Measurements from ENCODE around the gene TGDS.

Gene TGDS

DNA sequence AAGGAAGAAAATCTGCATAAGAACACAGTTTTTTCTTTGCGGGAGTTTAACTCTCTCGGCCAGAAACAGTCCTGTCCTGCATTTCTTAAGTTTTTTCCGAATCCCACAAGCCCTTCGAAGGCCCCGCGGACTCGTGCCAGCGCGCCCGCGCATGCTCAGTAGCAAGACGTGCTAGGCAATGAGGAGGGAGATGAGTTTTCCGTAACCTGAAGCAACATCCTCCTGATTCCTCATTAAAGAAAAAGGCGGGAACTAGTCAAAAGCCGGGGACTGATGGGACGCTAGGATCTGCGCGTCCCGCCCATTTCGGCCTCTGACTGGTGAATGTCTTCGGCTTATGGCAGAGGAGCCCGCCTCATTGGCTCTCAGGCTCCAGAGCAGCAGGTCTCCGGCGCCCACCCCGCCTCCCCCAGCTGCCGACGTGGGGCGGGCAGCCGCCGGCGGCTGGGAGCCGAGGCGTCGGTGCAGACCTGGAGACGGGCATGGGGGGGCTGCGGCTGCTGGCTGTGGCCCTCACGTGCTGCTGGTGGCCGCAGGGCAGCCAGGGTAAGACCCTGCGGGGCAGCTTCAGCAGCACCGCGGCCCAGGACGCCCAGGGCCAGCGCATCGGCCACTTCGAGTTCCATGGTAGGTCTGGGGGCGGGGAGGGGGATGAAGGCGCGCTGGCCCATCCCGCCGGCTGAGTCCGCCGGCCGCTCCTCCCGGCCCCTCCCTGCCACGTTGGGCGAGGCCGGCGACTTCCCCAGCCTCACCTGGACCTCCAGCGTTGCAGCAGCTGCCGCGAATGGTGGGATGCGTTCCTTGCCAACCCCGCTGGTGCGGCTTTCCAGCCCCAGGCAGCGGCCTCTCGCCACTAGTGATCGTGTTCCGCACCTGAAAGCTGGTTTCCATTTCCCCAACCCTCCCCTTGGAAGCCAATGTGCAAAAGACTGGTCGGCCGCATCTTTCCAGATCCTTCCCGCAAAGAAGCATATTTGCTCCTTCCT lies 5.8 kb upstream of the TGDS start, which contains the start of gene GPR180:
Gene GPR180, plus strand, starts transcription at position 412 of the 986 bp plus-strand sequence. Its CDS starts 71 bp downstream, at position 483.
- peak; percentile 70 for DNase-seq (ENCODE audit: low read depth)

DNA sequence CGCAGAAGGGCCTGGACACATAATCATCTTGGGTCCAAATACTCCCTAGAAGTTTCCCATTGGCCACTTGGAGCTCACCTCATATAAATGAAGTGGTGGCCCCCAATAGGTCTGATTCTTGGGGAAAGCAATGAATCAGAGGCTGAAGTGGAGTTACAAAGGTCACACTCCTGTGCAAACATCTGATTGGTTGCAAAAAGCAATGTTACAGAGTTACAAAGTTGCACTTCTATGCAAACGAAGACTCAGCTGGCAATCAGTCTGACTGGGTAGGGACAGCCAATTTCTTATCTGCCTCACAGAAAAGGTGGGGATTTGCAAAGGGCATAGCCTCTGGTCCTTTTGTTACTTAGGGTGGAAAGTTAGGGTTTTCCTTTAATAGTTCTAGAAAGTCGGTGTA lies 3.9 kb upstream of the TGDS start:
- DNase-seq (ENCODE audit: low read depth), result no peak

DNA sequence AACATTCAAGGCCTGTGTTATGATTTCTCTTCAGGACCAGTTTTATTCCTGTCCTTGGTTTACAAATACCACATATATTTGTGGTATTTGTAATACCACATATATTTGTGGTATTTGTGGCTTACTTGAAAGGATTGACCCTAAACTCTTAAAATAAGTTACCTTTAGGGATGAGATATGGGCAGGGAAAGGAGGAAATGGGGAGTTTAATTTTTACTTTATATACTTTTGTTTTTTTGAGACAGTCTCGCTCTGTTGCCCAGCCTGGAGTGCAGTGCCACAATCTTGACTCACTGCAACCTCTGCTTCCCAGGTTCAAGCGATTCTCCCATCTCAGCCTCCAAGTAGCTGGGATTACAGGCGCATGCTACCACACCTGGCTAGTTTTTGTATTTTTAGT lies 2.3 kb upstream of the TGDS start:
- DNase-seq (ENCODE audit: low read depth), result no peak

DNA sequence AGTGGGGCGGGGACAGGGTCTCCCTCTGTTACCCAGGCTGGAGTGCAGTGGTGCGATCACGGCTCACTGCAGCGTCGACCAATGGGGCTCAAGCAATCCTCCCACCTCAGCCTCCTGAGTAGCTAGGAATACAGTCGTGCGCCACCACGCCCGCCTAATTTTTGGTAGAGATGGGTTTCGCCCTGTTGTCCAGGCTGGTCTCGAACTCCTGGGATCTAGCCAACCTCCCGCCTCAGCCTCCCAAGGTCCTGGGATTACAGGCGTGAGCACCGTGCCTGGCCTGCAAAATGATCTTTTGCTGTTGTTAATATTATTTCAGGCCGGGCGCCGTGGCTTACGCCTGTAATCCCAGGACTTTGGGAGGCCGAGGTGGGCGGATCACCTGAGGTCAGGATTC lies 621 bp upstream of the TGDS start:
- DNase-seq (ENCODE audit: low read depth), result no peak

DNA sequence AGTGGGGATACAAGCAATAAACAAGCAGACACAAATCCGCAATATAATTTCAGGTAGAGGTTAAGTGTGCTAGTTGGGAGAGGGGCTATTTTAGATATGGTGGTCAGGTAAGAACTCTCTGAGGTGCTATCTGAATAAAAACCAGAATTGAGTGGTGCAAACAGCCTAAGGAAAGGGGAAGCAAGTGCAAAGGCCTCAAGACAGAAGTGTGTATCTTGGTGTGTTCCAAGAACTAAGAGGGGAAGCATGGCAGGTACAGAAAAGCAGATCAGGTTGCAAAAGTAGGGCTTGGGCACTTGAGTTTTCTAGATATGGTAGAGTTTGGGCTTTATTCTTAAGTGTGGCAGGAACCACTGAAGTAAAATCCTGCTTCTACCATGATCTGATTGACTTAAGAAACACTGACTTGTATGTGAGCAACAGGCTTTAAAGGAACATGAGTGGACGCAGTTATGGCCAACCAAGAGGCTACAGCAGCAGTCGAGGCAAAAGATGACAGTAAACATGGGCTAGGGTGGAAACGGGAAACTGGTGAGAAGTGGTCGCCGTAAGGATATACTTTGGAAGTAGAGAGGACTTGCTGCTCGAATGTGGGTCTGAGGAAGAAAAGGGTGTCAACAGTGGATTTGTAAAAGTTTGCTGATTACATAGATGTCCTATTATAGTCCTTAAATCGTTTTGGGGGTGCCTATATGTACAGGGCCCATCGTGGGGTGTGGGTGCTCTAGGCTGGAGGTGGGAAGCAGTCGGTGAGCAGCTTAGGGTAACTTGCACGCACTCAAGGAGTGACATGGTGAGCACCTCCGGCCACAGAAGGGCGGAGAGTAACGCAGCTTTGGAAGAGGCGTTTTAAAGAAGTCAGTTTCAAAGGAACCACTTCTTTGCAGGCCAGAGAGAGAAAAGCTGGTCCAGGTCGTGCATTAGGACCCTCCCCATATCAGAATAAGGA lies 677 bp downstream of the TGDS start:
- DNase-seq (ENCODE audit: low read depth), result no peak

DNA sequence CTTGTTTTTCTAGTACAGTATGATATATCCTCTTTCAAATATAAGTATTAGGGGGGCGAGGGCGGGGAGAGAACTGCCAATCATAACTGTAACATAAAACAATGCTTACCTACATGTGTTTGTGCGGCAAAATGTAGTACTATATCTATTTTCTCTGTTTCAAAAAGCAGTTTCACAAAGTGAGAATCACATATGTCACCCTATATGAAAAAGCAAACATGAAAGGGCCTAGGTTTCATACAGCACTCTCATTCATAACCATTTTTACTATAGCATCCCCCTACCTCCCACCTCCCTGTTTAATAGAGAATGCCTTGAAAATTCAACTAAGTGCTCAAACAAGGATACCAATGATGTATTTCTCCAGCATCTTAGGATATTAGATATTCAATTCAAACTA lies 5.2 kb downstream of the TGDS start:
- no peak for DNase-seq (ENCODE audit: low read depth)

DNA sequence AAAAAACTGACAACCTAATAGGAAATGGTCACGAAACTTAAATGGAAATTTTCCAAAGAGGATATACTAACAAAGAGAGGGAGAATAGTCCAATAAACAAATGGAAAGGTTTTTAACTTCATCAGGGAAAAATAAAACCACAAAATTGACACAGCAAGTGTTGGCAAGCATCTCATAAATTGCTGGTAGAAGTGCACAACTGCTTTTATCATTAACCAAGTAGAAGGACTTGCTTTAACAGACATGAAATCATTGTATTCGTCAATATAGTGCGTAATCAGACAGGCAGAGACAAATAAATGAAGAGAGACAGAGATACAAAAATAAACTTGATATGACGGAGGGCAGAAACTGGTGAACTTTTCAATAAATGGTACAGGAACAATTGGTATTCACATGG lies 7.4 kb downstream of the TGDS start:
- no peak for DNase-seq (ENCODE audit: low read depth)

DNA sequence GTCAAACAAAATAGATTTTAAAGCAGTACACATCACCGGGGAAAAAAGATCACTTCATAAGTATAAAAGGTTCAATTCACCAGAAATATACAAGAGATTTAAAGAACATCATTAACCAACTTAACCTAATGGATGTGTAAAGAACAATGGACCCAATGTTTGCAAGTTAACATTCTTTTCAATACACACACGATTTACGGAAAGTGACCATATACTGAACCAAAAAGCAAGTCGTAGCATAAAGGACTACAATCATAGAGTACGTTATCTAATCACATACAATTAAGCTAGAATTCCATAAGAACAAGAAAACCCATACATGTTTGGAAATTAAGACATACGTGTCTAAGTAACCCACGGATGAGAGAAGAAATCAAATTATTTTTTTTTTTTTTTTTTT lies 9.6 kb downstream of the TGDS start:
- DNase-seq (ENCODE audit: low read depth), result no peak

DNA sequence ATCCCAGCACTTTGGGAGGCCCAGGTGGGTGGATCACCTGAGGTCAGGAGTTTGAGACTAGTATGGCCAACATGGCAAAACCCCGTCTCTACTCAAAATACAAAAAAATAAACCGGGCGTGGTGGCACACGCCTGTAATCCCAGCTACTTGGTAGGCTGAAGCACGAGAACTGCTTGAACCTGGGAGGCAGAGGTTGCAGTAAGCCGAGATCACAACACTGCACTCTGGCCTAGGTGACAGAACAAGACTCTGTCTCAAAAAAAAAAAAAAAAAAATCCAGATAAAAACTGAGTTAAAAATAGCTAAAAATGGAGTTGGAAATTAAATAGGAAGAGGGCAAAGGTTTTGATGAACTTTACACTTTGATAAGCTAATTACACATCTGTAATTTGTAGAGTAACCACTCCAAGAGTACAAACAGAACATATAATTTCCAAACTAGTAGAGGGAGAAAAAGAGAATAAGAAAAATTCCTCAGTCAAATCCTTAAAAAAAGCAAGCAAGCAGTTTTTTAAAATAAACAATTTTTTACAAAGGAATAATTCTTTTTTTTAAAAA lies 10.3 kb downstream of the TGDS start:
- no peak for DNase-seq (ENCODE audit: low read depth)

DNA sequence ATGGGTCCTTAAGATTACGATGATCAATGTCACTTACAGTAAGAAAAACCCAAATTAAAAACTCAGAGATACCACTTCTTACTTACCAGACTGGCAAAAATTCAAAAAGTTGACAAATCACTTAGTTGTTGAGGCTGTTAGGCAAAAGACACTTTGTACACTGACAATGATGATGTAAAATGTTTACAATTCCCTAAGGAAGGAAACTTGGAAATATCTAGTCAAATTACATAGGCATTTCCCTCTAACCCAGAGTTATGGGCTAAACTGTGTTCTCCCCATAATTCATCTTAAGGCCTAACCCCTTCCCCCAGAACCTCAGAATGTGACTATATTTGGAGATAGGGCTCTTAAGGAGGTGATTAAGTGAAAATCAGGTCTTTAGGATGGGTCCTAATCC lies 12.0 kb downstream of the TGDS start:
- no peak for DNase-seq (ENCODE audit: low read depth)

DNA sequence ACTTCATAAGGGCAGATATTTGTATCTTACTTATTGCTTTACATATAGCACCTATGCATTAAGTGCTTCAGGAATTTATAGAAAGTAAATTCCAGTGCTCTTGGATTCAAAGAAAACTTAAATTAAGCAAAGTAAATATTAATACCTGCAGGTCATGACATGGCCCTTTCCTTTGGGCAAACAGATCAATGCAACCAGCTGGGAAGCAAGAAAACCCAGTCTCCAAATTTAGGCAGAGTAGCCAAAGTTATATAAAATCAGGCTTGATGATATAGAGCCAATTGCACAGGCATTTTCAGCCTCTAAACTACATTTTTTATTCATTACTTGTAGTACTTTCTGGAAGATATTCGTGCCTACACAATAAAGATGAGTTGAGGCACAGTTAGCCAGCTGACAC lies 16.9 kb downstream of the TGDS start:
- DNase-seq (ENCODE audit: low read depth), result no peak

DNA sequence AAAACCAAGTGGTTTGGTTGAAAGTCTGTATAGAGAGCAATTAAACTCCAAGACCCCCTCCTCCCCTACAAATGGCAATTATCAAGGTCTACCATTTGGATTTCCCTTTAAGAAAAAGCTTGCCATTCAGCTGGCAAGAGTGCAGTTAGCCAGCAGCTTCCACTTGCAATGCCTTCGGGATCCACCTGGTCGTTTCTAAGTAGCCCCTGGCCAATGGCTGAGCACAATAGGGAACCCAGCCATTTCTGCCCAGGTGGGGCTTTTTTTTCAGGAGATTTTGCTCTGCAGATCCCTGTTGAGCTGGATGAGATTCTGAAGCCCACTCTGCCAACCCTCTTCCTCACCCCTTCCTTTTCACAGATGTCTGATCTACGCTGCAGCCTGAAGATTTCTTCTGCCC lies 26.3 kb downstream of the TGDS start:
- no peak for DNase-seq (ENCODE audit: low read depth)

DNA sequence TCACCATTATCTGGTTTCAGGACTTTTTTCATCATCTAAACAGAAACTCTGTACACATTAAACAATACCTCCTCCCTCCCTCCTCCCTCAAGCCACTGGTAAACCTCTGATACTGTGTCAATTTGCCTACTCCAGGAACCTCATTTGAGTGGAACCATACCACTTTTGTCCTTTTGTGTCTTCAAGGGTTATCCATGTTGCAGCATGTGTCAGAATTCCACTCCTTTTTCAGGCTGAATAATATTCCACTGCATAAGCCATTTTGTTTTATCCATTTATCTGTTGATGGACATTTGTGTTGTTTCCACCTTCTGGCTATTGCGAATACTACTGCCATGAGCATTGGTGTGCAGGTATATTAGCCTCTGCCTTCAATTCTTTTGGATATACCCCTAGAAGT lies 27.5 kb downstream of the TGDS start:
- no peak for DNase-seq (ENCODE audit: low read depth)

DNA sequence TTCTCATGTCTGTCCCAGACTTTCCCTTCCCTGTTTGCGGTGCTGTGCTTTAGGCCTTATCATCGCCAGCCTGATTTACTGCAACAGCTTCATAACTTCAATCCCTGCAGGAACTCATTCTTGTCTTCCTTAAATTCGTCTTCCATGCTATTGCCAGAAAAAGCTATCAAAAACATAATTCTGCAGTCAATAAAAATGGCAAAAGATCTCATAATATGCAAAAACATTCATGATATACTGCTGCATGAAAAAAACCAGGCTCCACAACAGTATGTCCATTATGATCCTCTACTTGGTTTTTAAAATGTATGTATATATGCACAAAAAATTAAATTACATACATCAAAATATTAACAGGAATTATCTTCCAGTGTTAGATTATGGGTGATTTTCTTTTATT lies 28.4 kb downstream of the TGDS start:
- DNase-seq (ENCODE audit: low read depth), result no peak

DNA sequence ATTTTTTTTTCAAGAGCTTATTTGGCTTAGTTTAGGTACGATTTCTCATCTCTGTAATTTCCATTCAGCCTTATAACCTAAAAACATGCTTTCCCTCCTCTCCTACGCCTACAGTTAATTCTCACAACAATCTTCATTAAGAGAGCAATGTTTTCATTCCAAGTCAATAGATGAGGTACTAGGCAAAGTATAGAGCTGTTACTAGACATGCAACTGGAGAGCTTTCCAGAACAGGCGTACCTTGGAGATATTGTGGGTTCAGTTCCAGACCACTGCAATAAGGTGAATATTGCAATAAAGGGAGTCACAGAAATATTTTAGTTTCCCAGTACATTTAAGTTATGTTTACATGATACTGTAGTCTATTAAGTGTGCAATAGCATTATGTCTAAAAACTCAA lies 34.8 kb downstream of the TGDS start:
- no peak for DNase-seq (ENCODE audit: low read depth)

DNA sequence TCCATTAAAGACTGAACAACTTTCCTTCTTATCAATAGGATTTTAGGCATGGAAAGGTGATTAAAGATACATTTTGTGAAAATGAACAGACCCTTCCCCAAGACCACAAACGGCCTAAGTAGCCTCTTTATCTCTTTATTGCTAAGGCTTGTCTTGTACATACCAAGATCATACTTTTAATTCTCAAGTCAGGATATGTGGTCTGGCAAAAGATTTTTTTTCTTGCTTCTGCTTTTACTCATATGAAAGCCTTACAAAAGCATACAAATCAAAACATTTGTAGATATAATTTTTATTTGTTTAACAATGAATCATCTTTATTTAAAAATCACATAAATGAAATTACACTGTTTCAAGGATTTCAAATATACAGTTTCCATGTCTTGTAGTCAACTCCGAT lies 35.8 kb downstream of the TGDS start:
- DNase-seq (ENCODE audit: low read depth), result no peak

DNA sequence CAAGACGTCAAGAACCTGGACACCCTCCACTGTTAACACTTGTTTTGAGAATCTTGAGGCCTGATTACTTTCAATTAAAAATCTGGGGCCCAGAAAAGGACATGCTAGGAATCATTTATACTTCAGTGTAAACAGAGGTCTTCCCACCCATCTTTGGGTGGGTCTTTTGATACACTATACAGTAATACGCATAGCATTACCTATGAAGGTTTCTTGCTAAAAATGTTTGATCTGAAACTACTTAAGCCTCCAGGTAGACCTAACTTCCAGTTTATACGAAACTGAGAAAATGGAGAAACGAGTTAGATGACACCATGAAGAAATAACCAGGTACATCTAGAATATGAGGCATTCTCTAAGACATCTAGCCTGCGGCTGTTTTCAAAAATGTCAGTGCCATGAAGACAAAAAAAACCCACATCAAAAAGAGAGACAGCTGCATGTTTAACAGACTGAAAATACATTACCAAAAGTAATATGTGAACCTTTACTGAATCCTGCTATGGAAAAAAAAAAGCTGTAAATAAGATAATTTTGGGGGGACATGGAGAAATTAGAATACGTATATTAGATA lies 36.6 kb downstream of the TGDS start:
- DNase-seq (ENCODE audit: low read depth), result no peak

DNA sequence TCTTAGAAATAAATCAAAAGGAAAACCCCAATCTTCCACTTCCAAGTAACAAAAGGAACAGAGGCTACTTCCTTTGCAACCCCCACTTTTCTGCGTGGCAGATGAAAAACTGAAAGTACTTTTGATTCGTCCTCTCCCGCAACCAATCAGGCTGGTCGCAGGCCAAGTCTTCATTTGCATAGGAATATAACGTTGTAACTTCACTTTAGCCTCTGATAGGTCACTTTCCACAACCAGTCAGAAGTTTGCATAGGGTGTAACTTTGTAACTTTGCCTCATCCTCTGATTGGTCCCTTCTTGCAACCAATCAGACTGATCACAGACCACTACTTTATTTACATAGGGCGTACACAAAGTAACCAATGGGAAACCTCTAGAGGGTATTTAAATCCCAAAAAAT lies 37.2 kb downstream of the TGDS start:
- DNase-seq (ENCODE audit: low read depth), result no peak

DNA sequence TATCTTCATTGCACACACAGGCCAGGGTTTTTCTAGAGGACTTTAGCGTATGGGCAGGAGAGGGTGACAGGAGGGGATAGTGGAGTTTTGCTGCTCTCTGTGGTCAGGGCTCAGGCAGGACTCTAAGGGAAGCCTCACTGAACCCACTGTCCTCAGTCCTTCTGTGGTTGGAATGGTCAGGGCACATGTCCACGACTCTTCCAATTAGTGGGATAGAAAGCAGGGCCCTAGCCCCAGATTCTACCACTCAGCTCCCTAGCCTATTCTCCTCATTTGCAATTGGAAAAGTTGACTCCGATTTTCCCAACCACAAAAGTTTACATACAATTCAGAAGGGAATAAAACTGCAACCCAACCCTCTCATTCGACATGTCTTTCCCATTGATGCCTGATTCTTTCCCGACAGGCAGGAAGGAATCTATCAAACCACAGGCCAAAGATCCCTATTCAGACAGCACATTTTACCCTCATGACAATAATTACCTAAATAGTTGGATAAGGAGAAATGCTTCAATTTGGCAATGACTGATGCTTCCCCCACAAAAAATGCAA lies 38.2 kb downstream of the TGDS start:
- DNase-seq (ENCODE audit: low read depth), result no peak

DNA sequence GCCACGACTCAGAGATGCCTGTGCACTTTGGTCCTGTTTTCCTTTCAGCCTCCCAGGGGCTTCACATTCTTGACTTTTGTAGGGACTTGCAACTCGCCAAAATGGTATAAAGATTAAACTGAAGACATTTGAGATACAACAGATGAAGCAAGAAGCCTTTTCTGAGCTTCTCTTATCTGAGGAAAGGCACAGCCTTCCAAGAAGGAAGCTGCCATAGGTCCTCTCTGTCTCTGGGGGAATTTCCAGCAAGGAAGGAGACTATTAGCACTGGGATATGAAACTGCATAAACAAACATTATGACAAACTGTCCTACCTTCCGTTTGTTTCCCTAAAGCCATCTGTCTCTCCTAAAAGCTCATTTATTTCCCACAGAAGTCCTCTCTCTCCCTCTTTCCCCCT lies 39.3 kb downstream of the TGDS start:
- no peak for DNase-seq (ENCODE audit: low read depth)

DNA sequence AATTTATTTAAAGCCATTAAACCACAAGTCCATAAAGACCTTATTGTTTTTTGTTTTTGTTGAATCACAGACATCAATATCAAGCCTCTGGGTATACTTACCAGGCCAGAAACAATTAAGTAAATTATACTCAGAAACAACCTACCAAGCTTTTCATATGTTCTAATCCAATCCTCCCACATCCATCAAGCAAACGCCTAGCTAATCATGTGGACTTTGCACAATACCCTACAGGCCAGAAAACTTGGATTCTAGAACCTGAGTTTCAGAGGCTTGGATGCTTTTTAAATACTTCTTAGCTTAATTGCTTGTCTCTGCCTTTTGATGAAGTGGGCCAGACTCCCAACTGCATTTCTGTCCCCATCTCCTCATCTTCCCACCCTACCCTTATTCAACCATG lies 39.9 kb downstream of the TGDS start:
- DNase-seq (ENCODE audit: low read depth), result no peak

DNA sequence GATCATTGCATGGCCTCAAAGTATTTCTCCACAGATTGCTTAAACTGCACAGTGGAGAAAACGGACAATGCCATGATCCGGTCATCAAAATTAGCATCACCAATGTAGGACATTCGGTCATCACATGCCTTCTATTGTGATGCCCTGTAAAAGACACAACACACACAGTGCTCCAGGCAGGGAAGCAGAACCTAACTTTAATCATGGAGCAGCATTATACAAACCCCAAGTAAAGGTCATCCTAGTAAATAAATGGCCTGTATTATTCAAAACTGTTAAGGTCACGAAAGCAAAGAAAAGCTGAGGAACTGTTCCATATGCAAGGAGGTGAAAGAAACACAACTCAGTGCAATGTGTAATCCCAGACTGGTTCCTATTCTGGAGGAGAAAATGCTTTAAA lies 42.2 kb downstream of the TGDS start:
- no peak for DNase-seq (ENCODE audit: low read depth)
